Panc1 (cell line): ENCODE results near the gene MRPS23. TPM values are rescaled to one million over a fixed set of nuclear protein-coding genes. Genes with fewer than 3 reads are reported as not detected.
A peak's percentile ranks its signal among the peaks of the same experiment; 100 is the strongest.

Experiments
- ATAC-seq: fragments of 200-7000 bp; cut with Tn5 transposase; 2 replicates; pipeline ENCODE4 v1.9.1; 2020; ENCODE audit warnings: mild to moderate bottlenecking, moderate library complexity
- BruUV-seq: library from RNA; stranded (reverse); fragments of 400-500 nt; replicated peaks from 2 replicates; lab custom pipeline; 2021; lab: Mats Ljungman, UMichigan
- CTCF ChIA-PET: fragments of 300-600 bp; sonication (Branson Sonifier 250); formaldehyde crosslinking; loops from one replicate; lab custom pipeline; 2022; ENCODE audit warnings: antibody characterized with exemption; lab: Charles Lee
- POLR2A ChIA-PET: fragments of 300-600 bp; sonication (Branson Sonifier 250); formaldehyde crosslinking; loops from one replicate; lab custom pipeline; 2022; ENCODE audit warnings: antibody characterized with exemption; lab: Charles Lee
- DNase-seq: peaks from one replicate; pipeline ENCODE4 v3.0.0-alpha.2; 2010; ENCODE audit warnings: low read depth, low spot score
- H3K27ac ChIP-seq: 2 replicates; pipeline ENCODE4 v1.5.1; 2011; ENCODE audit warnings: mild to moderate bottlenecking, low read length, inconsistent platforms
- H3K27me3 ChIP-seq: fragments of 200-500 bp; sonication (Bioruptor generic); 2 replicates; pipeline ENCODE4 v1.6.0; 2014; ENCODE audit warnings: low read length, inconsistent platforms; ENCODE audit not compliant: control insufficient read depth, insufficient read depth
- H3K36me3 ChIP-seq: fragments of 200-500 bp; sonication (Bioruptor generic); 2 replicates; pipeline ENCODE4 v1.5.1; 2014; ENCODE audit warnings: inconsistent platforms, mild to moderate bottlenecking, low read length, moderate library complexity; ENCODE audit not compliant: control insufficient read depth, insufficient read depth
- H3K4me1 ChIP-seq: 2 replicates; pipeline ENCODE4 v1.5.1; 2011; ENCODE audit warnings: inconsistent platforms, mild to moderate bottlenecking, low read length, moderate library complexity; ENCODE audit not compliant: control insufficient read depth, insufficient read depth
- H3K4me3 ChIP-seq, 2 experiments: 2 replicates each; pipeline ENCODE4 v1.5.1; 2011 to 2012; ENCODE audit warnings: low read depth in 2 of 2, low read length in 2 of 2, mild to moderate bottlenecking in 2 of 2, inconsistent platforms in 1 of 2, moderate library complexity in 1 of 2
- H3K9me3 ChIP-seq: fragments of 200-500 bp; sonication (Bioruptor generic); 2 replicates; pipeline ENCODE4 v1.5.1; 2014; ENCODE audit warnings: low read depth, mild to moderate bottlenecking, inconsistent platforms, low read length, moderate library complexity; ENCODE audit not compliant: control insufficient read depth, insufficient read depth
- CTCF ChIP-seq: fragments of 450-650 bp; IDR thresholded peaks from 2 replicates; pipeline ENCODE4 v1.5.1; 2017; ENCODE audit warnings: mild to moderate bottlenecking
- POLR2AphosphoS5 ChIP-seq: IDR thresholded peaks from 2 replicates; pipeline ENCODE4 v1.6.1; 2012; ENCODE audit warnings: mild to moderate bottlenecking, low read depth, low read length, moderate library complexity
- REST ChIP-seq, 2 experiments: IDR thresholded peaks; 2 replicates each; pipeline ENCODE4 v1.6.1; 2011 to 2012; ENCODE audit warnings: low read depth in 2 of 2, control low read depth in 1 of 2, low read length in 1 of 2, mild to moderate bottlenecking in 1 of 2, moderate library complexity in 1 of 2; ENCODE audit not compliant: insufficient read depth in 1 of 2
- SIN3A ChIP-seq: IDR thresholded peaks from 2 replicates; pipeline ENCODE4 v1.6.1; 2012; ENCODE audit warnings: low read depth, mild to moderate bottlenecking, low read length, moderate library complexity, borderline replicate concordance; ENCODE audit not compliant: insufficient read depth
- TCF7L2 ChIP-seq: IDR thresholded peaks from 2 replicates; pipeline ENCODE4 v1.6.1; 2011; ENCODE audit warnings: mild to moderate bottlenecking, low read depth, low read length, inconsistent platforms
- in situ Hi-C: cut with HindIII; loops from 2 replicates; pipeline ENCODE4 v1.10.0; 2016; ENCODE audit warnings: low sequenced_read_pairs, low pct_unique_long_range_greater_than_20kb
- intact Hi-C: fragments of 100-400 bp; cut with micrococcal nuclease; formaldehyde crosslinking; loops from one replicate; pipeline ENCODE4 v1.10.0; 2022; ENCODE audit not compliant: unreplicated experiment
- total RNA-seq: library from RNA; stranded (reverse); gene quantifications from one replicate; pipeline ENCODE4 v1.2.1, GENCODE V29; 2021; ENCODE audit not compliant: unreplicated experiment

Gene MRPS23
- total RNA-seq, 1 experiment from 2014 or later: 85.4 TPM

- peaks cover 51% of the 10 kb centered on the region for H3K4me1 ChIP-seq
- H3K27me3 ChIP-seq: no peaks in the 10 kb centered on the region
- no peaks in the 10 kb centered on the region for H3K36me3 ChIP-seq
- in situ Hi-C loops (no loop called here), intact Hi-C loops (no loop called here)
- DNase-seq (no peak), ATAC-seq (no peak)
- no peaks in the 10 kb centered on the region for H3K9me3 ChIP-seq
- no peak for TF ChIP-seq SIN3A
- no peak for TF ChIP-seq CTCF
- H3K27ac ChIP-seq: peak overlapping the region; percentile 94
- CTCF ChIA-PET: no interaction called here
- no peak overlapping the region for H3K4me3 ChIP-seq
- no TSS peak for BruUV-seq
- POLR2A ChIA-PET: no interaction called here
Measured at GRCh38 chr17:57888311-57889216, 38.7 kb upstream of the MRPS23 start.

GRCh38 chr17:57887161-57887560 lies 37.3 kb upstream of the MRPS23 start:
- no peak overlapping the region for H3K4me3 ChIP-seq
- ChIA-PET POLR2A (interaction anchor here (0.7 to 0.9 kb wide), 4 partner anchors 12 to 758 kb away, joined by 4 to 15 read pairs (median 7); no protein-coding TSS in a partner anchor), CTCF (no interaction called here)
- H3K27me3 ChIP-seq: no peaks in the 10 kb centered on the region
- TF ChIP-seq SIN3A (no peak), REST (IDR thresholded peaks at IDR 0.05; ENCODE audit: insufficient read depth in 1 of 2, low read depth in 2 of 2, low read length in 1 of 2) (no peak), TCF7L2 (no peak), CTCF (no peak), POLR2AphosphoS5 (no peak)
- H3K4me1 ChIP-seq: peaks cover 39% of the 10 kb centered on the region
- intact Hi-C loops (no loop called here), in situ Hi-C loops (no loop called here)
- H3K9me3 ChIP-seq: no peaks in the 10 kb centered on the region
- no TSS peak for BruUV-seq
- ATAC-seq: no peak
- DNase-seq: no peak
- H3K36me3 ChIP-seq: no peaks in the 10 kb centered on the region
- H3K27ac ChIP-seq: peak overlapping the region; percentile 14; the same call in 1 of the 2 replicates
